ENCODE results near the gene CCDC13. TPM values are rescaled to one million over a fixed set of nuclear protein-coding genes. Genes with fewer than 3 reads are reported as not detected.
A peak's percentile ranks its signal among the peaks of the same experiment; 100 is the strongest.
"Not testable (repeated sequence)": the region's sequence is repeated elsewhere in the genome, so short reads cannot be mapped to it uniquely, and the experiment has no call there.

CCDC13 gene
- total RNA-seq, 1 experiment from 2014 or later = 0.79 TPM

DNA sequence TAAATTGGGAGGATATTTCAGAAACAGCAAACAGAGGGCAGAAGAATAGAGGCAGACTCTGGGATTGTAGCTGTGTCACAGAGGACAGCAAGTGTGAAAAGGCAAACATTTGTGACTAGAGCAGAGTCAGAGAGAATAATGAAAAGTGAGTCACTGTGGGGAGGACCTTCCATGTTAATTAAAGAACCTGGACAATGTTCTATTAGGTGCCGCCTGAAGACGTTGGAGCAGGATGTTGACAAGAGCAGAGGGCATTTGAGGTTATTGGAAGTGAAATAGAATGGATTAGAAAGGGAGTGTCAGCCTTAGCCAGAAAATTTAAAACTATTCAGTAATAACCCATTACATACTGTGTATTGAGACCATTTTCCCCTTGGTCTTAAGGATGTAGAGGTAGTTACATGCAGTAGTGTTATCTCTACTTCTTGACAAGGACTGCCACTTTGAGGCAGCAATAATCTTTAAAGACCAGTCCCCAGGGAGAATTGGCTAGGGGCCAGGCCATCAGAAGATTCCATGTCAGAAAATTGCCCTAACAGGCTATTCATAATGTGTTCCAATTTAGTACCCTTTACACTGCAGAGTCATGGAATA is 42.0 kb upstream of the CCDC13 start (continued):
- TF ChIP-seq, protein P1, sequence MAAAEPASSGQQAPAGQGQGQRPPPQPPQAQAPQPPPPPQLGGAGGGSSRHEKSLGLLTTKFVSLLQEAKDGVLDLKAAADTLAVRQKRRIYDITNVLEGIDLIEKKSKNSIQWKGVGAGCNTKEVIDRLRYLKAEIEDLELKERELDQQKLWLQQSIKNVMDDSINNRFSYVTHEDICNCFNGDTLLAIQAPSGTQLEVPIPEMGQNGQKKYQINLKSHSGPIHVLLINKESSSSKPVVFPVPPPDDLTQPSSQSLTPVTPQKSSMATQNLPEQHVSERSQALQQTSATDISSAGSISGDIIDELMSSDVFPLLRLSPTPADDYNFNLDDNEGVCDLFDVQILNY (CRISPR knock-in tag; IDR thresholded peaks at IDR 0.05) = no peak
- no peak for TF ChIP-seq ZNF416 (CRISPR knock-in tag; IDR thresholded peaks at IDR 0.05)
- no peak for TF ChIP-seq NFATC4 (CRISPR knock-in tag; IDR thresholded peaks at IDR 0.05)
- TF ChIP-seq FOXJ3 (CRISPR knock-in tag; IDR thresholded peaks at IDR 0.05; ENCODE audit: borderline replicate concordance) = no peak
- TF ChIP-seq RORB (CRISPR knock-in tag; IDR thresholded peaks at IDR 0.05) = no peak

DNA sequence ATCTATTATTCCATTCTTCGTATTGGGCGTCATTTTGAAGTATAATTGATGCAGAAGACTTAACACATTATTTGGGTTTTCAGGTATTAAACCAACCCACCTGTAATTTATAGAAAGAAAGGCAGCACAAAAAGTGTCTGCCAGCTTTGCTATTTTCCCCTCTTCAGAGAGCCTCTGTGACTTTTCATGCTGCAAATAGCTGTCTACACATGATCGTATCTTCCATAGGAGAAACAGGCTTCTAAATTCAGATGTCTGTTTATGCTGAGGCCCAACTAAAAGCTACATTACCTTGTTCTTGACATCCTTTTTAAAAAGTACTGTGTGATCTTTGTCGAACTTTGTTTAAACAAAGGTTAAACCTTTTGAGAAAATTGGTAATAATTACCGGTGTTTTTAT is 41.2 kb upstream of the CCDC13 start:
- CTCF ChIA-PET = no interaction called here
- ATAC-seq = no peak

DNA sequence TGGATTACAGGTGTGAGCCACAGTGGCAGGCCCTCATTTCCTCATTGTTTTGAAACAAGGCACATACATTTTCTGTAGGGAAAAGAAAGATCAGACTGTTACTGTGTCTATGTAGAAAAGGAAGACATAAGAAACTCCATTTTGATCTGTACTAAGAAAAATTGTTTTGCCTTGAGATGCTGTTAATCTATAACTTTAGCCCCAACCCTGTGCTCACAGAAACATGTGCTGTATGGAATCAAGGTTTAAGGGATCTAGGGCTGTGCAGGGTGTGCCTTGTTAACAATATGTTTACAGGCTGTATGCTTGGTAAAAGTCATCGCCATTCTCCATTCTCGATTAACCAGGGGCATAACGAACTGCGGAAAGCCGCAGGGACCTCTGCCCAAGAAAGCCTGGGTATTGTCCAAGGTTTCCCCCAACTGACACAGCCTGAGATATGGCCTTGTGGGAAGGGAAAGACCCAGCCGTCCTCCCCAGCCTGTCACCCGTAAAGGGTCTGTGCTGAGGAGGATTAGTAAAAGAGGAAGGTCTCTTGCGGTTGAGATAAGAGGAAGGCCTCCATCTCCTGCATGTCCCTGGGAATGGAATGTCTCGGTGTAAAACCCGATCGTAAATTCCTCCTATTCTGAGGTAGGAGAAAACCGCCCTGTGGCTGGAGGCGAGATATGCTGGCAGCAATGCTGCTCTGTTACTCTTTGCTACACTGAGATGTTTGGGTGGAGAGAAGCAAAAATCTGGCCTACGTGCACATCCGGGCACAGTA is 38.2 kb upstream of the CCDC13 start:
- peak overlapping the region; percentile 47; the same call in 1 of the 2 replicates for H3K27ac Mint-ChIP-seq
- H3K9me3 Mint-ChIP-seq; H3K36me3 Mint-ChIP-seq; CTCF ChIA-PET; H3K4me3 Mint-ChIP-seq; H3K27me3 Mint-ChIP-seq (ENCODE audit: low read depth); H3K4me1 Mint-ChIP-seq; POLR2A ChIA-PET; ATAC-seq: not testable (repeated sequence)
- DNase-seq (ENCODE audit: low spot score) = peak; percentile 15

More for the DNA sequence above, 41.2 kb upstream of the CCDC13 start:
- no peak for DNase-seq (ENCODE audit: low spot score)
- Mint-ChIP-seq H3K9me3 (no peaks in the 10 kb centered on the region), H3K4me1 (peaks cover 2% of the 10 kb centered on the region; the same call in 1 of the 2 replicates), H3K36me3 (no peaks in the 10 kb centered on the region), H3K27ac (no peak overlapping the region), H3K4me3 (no peak overlapping the region), H3K27me3 (ENCODE audit: low read depth) (no peaks in the 10 kb centered on the region; the same call in 1 of the 2 replicates)
- POLR2A ChIA-PET = no interaction called here
- TF ChIP-seq FOXK1 (CRISPR knock-in tag; IDR thresholded peaks at IDR 0.05) (no peak), ZBTB21 (CRISPR knock-in tag; IDR thresholded peaks at IDR 0.05; ENCODE audit: borderline replicate concordance) (no peak)

DNA sequence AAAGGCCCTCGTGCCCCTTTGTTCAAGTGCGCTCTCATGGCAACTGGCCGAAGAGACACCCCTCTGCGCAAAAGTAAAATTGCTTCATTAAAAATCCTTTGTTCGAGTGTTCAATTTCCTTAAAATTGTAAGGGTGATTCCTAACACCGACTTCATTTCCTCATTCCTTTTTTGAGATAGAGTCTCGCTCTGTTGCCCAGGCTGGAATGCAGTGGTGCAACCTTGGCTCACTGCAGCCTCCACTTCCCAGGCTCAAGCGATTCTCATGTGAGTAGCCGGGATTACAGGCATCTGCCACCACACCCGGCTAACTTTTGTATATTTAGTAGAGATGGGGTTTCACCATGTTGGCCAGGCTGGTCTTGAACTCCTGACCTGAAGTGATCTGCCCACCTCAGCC is 37.7 kb upstream of the CCDC13 start:
- H3K4me1 Mint-ChIP-seq; H3K4me3 Mint-ChIP-seq; H3K27ac Mint-ChIP-seq; H3K36me3 Mint-ChIP-seq; CTCF ChIA-PET; DNase-seq (ENCODE audit: low spot score); POLR2A ChIA-PET; H3K9me3 Mint-ChIP-seq; ATAC-seq: not testable (repeated sequence)
- H3K27me3 Mint-ChIP-seq (ENCODE audit: low read depth) = peaks cover 10% of the 10 kb centered on the region

DNA sequence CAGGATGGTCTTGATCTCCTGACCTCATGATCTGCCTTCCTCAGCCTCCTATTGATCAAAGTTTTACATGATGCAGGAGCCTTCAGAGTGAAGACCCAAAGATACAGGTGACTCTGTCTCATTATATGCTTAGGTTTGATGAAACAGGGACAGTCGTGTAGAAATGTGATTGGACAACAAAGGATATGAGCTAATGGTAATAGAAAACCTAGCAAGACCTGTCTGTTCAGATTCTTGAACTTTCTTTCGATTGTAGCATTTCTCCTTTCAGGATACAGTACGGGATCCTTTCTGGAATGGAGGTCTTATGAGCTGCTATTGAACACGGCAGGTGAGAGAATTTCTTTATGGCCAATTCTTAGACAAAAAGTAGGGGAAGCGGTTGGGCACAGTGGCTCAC is 36.1 kb upstream of the CCDC13 start, which contains the start of gene ACKR2:
TSS of gene ACKR2 (plus strand) at position 244 of the 400 bp plus-strand sequence. CDS start 55,058 bp downstream, outside the sequence.
- H3K9me3 Mint-ChIP-seq = no peaks in the 10 kb centered on the region
- peaks cover 13% of the 10 kb centered on the region for H3K4me1 Mint-ChIP-seq
- no peak within 1 kb of the TSS for H3K4me3 Mint-ChIP-seq
- H3K36me3 Mint-ChIP-seq = no peaks in the 10 kb centered on the region
- ChIA-PET CTCF (interaction anchor here (0.7 kb wide), 1 partner anchor 404 kb away, joined by 3 read pairs; no protein-coding TSS in a partner anchor), POLR2A (no interaction called here)
- TF ChIP-seq CBFB (CRISPR knock-in tag; IDR thresholded peaks at IDR 0.05; ENCODE audit: low read depth) = no peak
- TF ChIP-seq, protein P2, sequence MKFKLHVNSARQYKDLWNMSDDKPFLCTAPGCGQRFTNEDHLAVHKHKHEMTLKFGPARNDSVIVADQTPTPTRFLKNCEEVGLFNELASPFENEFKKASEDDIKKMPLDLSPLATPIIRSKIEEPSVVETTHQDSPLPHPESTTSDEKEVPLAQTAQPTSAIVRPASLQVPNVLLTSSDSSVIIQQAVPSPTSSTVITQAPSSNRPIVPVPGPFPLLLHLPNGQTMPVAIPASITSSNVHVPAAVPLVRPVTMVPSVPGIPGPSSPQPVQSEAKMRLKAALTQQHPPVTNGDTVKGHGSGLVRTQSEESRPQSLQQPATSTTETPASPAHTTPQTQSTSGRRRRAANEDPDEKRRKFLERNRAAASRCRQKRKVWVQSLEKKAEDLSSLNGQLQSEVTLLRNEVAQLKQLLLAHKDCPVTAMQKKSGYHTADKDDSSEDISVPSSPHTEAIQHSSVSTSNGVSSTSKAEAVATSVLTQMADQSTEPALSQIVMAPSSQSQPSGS (CRISPR knock-in tag; IDR thresholded peaks at IDR 0.05; ENCODE audit: borderline replicate concordance, low read depth) = no peak
- DNase-seq (ENCODE audit: low spot score) (no peak), ATAC-seq (no peak)
- H3K27me3 Mint-ChIP-seq (ENCODE audit: low read depth) = peaks cover 22% of the 10 kb centered on the region
- no peak within 1 kb of the TSS for H3K27ac Mint-ChIP-seq

DNA sequence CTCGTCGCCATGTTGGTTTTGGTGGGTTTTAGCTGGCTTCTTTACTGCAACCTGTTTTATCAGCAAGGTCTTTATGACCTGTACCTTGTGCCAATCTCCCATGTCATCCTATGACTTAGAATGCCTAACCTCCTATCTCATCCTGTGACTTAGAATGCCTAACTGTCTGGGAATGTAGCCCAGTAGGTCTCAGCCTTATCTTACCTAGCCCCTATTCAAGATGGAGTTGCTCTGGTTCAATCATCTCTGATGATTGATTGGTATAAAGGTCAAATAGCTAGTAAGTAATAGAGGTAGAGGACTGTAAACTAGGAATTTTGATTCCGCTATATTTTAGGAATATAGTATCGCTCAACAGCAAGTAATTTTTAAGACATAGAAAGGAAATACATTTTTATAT is 34.9 kb upstream of the CCDC13 start:
- Mint-ChIP-seq H3K4me3 (no peak overlapping the region), H3K36me3 (no peaks in the 10 kb centered on the region), H3K27ac (no peak overlapping the region), H3K9me3 (no peaks in the 10 kb centered on the region), H3K4me1 (peaks cover 16% of the 10 kb centered on the region), H3K27me3 (ENCODE audit: low read depth) (peaks cover 22% of the 10 kb centered on the region)
- DNase-seq (ENCODE audit: low spot score) (no peak), ATAC-seq (no peak)
- TF ChIP-seq ZNF138 (CRISPR knock-in tag; conservative IDR thresholded peaks at IDR 0.05) (no peak), TEAD1 (CRISPR knock-in tag; IDR thresholded peaks at IDR 0.05) (no peak), NFE2L1 (CRISPR knock-in tag; IDR thresholded peaks at IDR 0.05) (no peak), ZNF232 (CRISPR knock-in tag; IDR thresholded peaks at IDR 0.05) (no peak)
- ChIA-PET CTCF (interaction anchor here (2.1 kb wide), 1 partner anchor 23 kb away, joined by 5 read pairs; no protein-coding TSS in a partner anchor), POLR2A (no interaction called here)

All from WTC11 (cell line).